GM21528 (cell line): Measurements from ENCODE around the gene OSBP.
"Not testable (repeated sequence)": the region's sequence is repeated elsewhere in the genome, so short reads cannot be mapped to it uniquely, and the experiment has no call there.

Experiments
- ATAC-seq: cut with Tn5 transposase; IDR thresholded peaks from one replicate; pipeline ENCODE4 v1.9.1; 2021; ENCODE audit warnings: mild to moderate bottlenecking, moderate library complexity; ENCODE audit not compliant: unreplicated experiment, low FRiP score

Gene OSBP

DNA sequence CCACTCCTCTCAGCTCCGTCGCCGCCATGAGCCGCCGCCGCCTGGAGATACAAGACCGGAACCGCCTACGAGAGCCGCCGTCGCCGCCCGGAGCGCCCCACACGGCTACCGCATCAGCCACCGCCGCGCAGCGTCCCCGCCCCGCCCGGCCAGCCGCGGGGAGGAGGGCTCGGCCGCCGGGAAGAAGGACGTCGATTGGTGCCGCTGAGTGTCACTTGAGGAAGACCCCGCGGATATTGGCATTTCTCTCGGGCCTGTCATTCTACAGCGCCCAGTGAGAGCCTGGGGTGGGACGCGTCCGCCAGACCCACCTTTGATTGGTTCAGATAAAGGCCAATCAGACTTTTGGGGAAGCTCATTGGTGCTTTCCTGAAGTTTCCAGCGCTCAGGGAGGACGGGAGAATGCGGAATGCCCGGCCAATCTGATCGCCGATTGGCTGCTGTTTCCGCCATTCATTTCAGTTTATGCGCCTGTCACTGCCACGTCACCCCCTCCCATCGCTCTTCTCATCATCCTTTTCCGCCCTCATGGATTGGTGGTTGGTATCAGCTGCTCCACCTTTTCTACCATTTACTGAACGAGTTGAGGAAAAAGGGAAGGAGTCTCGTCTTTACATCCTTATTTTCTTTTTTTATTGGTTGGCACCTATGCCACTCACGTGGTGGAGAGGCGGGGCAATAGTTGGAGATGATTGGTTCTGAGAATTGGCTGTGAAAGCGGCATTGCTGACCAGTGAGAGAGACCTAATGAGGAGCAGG is at the start of gene OSBP:
TSS of gene OSBP (minus strand) at position 138 of the 759 bp plus-strand sequence. CDS start at position 28, 110 bp downstream.
- peak; percentile 92 for ATAC-seq

DNA sequence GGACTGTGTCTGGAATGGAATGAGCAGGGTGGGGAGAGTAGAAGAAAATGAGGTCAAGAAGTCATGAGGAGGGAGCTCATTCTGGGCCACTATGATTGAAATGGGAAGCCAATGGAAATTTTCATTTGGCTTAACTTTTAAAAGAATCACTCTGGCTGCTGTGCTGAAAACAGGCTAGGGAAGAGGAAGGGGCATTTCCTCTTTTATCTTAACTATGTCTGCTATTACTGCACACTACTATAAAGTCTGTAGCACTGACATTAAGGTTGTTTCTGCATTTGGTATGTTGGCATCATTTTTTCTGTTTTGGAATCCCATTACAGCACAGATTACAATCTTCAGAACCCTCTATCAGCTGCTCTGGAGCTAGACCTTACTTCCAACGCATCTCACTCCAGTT is 45.0 kb upstream of the OSBP start:
- no peak for ATAC-seq

GRCh38 chr11:59659981-59660380 is 44.4 kb upstream of the OSBP start:
- no peak for ATAC-seq

DNA sequence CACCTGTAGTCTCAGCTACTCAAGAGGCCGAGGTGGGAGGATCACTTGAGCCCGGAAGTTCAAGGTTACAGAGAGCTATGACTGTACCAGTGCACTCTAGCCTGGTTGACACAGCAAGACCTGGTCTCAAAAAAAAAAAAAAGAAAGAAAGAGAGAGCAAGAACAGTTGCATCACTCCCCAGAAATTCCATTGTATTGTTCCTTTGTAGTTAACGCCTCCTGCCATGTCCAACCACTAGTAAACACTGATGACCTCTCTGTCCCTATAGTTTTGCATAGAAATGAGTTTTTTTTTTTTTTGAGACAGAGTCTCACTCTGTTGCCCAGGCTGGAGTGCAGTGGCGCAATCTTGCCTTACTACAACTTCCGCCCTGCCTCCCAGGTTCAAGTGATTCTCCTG is 42.5 kb upstream of the OSBP start:
- ATAC-seq: no peak

GRCh38 chr11:59654893-59655292 is 39.3 kb upstream of the OSBP start:
- ATAC-seq: no peak

GRCh38 chr11:59647245-59647980 is 31.8 kb upstream of the OSBP start:
- ATAC-seq: no peak

- no peak for ATAC-seq
Measured at GRCh38 chr11:59644528-59644927, 29.0 kb upstream of the OSBP start.

- ATAC-seq: no peak
Measured at GRCh38 chr11:59643390-59643789, 27.8 kb upstream of the OSBP start.

GRCh38 chr11:59641156-59641555 is 25.6 kb upstream of the OSBP start:
- ATAC-seq: no peak

DNA sequence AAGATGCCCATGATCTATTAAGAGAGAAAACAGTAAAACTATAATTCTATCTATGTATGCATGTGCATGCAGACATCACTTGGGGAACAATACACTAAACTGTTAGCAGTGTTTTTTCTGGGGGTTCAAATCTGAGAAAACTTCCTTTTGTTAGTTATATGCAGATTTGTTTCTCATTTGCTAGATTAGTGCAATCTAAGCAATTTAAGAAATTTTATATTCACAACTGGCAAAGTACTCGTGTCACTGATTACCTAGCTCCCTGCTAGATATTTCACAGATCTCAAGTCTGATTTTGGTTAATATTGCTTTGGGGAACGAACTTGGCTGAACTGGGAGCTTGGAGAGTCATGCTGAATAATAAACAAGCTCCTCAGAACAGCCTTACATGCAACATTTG is 14.9 kb upstream of the OSBP start:
- ATAC-seq: no peak

GRCh38 chr11:59629996-59630395 is 14.4 kb upstream of the OSBP start:
- no peak for ATAC-seq

- ATAC-seq: not testable (repeated sequence)
Measured at GRCh38 chr11:59626969-59627368, 11.4 kb upstream of the OSBP start.

- ATAC-seq: no peak
Measured at GRCh38 chr11:59625703-59626102, 10.1 kb upstream of the OSBP start.

GRCh38 chr11:59617876-59618275 is 2.3 kb upstream of the OSBP start:
- ATAC-seq: no peak

GRCh38 chr11:59616396-59616982 is 915 bp upstream of the OSBP start:
- ATAC-seq: no peak

DNA sequence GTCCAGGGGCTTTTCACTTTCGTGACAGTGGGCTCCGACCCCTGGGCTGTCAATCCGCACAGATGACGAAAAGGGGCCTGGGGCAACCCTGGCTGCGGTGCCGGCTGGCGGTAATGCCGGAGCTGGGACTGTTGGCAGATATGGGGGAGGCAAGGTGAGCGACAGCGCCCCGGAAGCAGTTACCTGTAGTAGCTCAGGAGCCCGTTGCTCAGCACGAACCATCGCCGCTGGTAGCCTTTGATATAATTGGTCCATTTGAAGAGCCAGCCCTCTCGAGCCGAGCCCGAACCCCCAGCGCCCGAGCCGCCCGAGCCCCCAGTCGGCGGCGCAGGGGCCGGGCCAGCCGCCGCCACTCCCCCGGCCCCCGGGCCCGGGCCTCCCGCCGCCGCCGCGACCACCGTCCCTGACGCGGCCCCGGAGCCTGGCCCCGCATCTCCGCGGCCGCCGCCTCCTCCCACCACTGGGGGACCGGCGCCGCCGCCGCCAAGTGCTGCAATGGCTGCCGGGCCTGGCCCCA is 396 bp downstream of the OSBP start:
- ATAC-seq: peak; percentile 17

- no peak for ATAC-seq
Measured at GRCh38 chr11:59614277-59615119, 1.1 kb downstream of the OSBP start.

- ATAC-seq: no peak
Measured at GRCh38 chr11:59611570-59612565, 3.7 kb downstream of the OSBP start.

- no peak for ATAC-seq
Measured at GRCh38 chr11:59610289-59610688, 5.3 kb downstream of the OSBP start.
